DMS53 treated with DMSO at 0.1 percent for 48 hours (cell line): ENCODE data around the gene POTEM.
"Not testable (repeated sequence)": the region's sequence is repeated elsewhere in the genome, so short reads cannot be mapped to it uniquely, and the experiment has no call there.

Experiments used
- DNase-seq: peaks from one replicate; lab custom pipeline; 2025; ENCODE audit not compliant: unreplicated experiment; lab: John Stamatoyannopoulos, UW

POTEM gene

GRCh38 chr14:19036811-19037382 lies 69.7 kb downstream of the POTEM start:
- DNase-seq, result not testable (repeated sequence)

- not testable (repeated sequence) for DNase-seq
These were observed 70.9 kb downstream of the POTEM start for GRCh38 chr14:19038060-19038664.

GRCh38 chr14:19038785-19039184 lies 71.6 kb downstream of the POTEM start:
- DNase-seq, result not testable (repeated sequence)

- DNase-seq, result not testable (repeated sequence)
These were observed 76.2 kb downstream of the POTEM start for GRCh38 chr14:19043384-19043783.
